B cell (primary cell): ENCODE results near the gene PRSS21. TPM values are rescaled to one million over a fixed set of nuclear protein-coding genes. Genes with fewer than 3 reads are reported as not detected.

Source experiments
- ATAC-seq: fragments of 200-7000 bp; cut with Tn5 transposase; one replicate; pipeline ENCODE4 v1.10.0; 2021; ENCODE audit warnings: low read depth, mild to moderate bottlenecking, moderate number of reproducible peaks, moderate library complexity
- CTCF ChIA-PET: fragments of 350-600 bp; sonication (Branson Sonifier 250); formaldehyde crosslinking; loops from one replicate; lab custom pipeline; 2021; ENCODE audit warnings: antibody characterized with exemption, inconsistent platforms; lab: Charles Lee
- POLR2A ChIA-PET: fragments of 350-600 bp; sonication (Branson Sonifier 250); formaldehyde crosslinking; loops from one replicate; lab custom pipeline; 2021; ENCODE audit warnings: antibody characterized with exemption; lab: Charles Lee
- DNase-seq: peaks from one replicate; pipeline ENCODE4 v3.0.0; 2013
- H2AFZ ChIP-seq: 2 replicates; pipeline ENCODE4 v1.6.1; 2012; ENCODE audit warnings: mild to moderate bottlenecking, low read depth, low read length; ENCODE audit not compliant: insufficient read depth, poor library complexity, severe bottlenecking
- H3K27ac ChIP-seq, 2 donors: 1 replicate in 1 of 2; 2 replicates in 1 of 2; pipeline ENCODE4 v1.5.1; 2012 to 2013; ENCODE audit warnings: low read length in 2 of 2, mild to moderate bottlenecking in 2 of 2, moderate library complexity in 1 of 2
- H3K27me3 ChIP-seq, 4 experiments: fragments of 200-600 bp in 1 of 4; sonication (generic) in 1 of 4; replicated peaks in 1 of 4; 1 replicate in 2 of 4; 2 replicates in 2 of 4; pipeline versions ENCODE4 v1.6.1 to v1.7.0; 2013 to 2016; ENCODE audit warnings: low read length in 3 of 4, mild to moderate bottlenecking in 2 of 4, mixed read lengths in 1 of 4, moderate library complexity in 1 of 4; ENCODE audit not compliant: insufficient read depth in 4 of 4, control insufficient read depth in 3 of 4; ENCODE audit errors: control extremely low read depth in 1 of 4
- H3K36me3 ChIP-seq, 2 experiments: replicated peaks in 1 of 2; 1 replicate in 1 of 2; 2 replicates in 1 of 2; pipeline versions ENCODE4 v1.6.1 to v1.7.1; 2013; ENCODE audit warnings: low read length in 1 of 2; ENCODE audit not compliant: insufficient read depth in 2 of 2, control insufficient read depth in 1 of 2; ENCODE audit errors: control extremely low read depth in 1 of 2, extremely low read depth in 1 of 2
- H3K4me1 ChIP-seq, 2 donors: fragments of 200-600 bp in 1 of 2; sonication (generic) in 1 of 2; 1 replicate in 1 of 2; 2 replicates in 1 of 2; pipeline versions ENCODE4 v1.5.1 to v1.6.1; 2013 to 2017; ENCODE audit warnings: low read length in 2 of 2; ENCODE audit not compliant: control insufficient read depth in 2 of 2, insufficient read depth in 2 of 2
- H3K4me2 ChIP-seq: replicated peaks from 2 replicates; pipeline ENCODE3; 2012; ENCODE audit warnings: mild to moderate bottlenecking, low read depth, low read length; ENCODE audit not compliant: poor library complexity, severe bottlenecking
- H3K4me3 ChIP-seq, 5 experiments: fragments of 200-600 bp in 1 of 5; sonication (generic) in 1 of 5; 1 replicate in 3 of 5; 2 replicates in 2 of 5; pipeline versions ENCODE4 v1.5.1 to v1.7.0; 2011 to 2016; ENCODE audit warnings: low read length in 4 of 5, mild to moderate bottlenecking in 4 of 5, low read depth in 2 of 5, control low read depth in 1 of 5, moderate library complexity in 1 of 5; ENCODE audit not compliant: insufficient read depth in 1 of 5; ENCODE audit errors: control extremely low read depth in 1 of 5, extremely low read depth in 1 of 5
- H3K79me2 ChIP-seq: fragments of 200-600 bp; sonication (generic); one replicate; pipeline ENCODE4 v1.6.0; 2016; ENCODE audit warnings: low read length; ENCODE audit not compliant: control insufficient read depth, insufficient read depth
- H3K9ac ChIP-seq: fragments of 200-600 bp; sonication (generic); 2 replicates; pipeline ENCODE4 v1.6.1; 2017; ENCODE audit warnings: mild to moderate bottlenecking, low read length, moderate library complexity
- H3K9me3 ChIP-seq, 3 donors: one replicate each; pipeline versions ENCODE4 v1.6.1 to v1.7.1; 2013; ENCODE audit warnings: low read length in 2 of 3; ENCODE audit not compliant: control insufficient read depth in 2 of 3, insufficient read depth in 1 of 3; ENCODE audit errors: control extremely low read depth in 1 of 3
- H4K20me1 ChIP-seq: 2 replicates; pipeline ENCODE4 v1.6.0; 2012; ENCODE audit warnings: mild to moderate bottlenecking, low read length; ENCODE audit not compliant: insufficient read depth, control insufficient read depth, poor library complexity, severe bottlenecking
- H3K27ac Mint-ChIP-seq: one replicate; pipeline ENCODE4 v1.8.0; 2021; ENCODE audit warnings: mixed read lengths
- H3K27me3 Mint-ChIP-seq: one replicate; pipeline ENCODE4 v1.8.0; 2021; ENCODE audit warnings: mixed read lengths
- H3K4me1 Mint-ChIP-seq: one replicate; pipeline ENCODE4 v1.8.0; 2021; ENCODE audit warnings: mixed read lengths
- H3K4me3 Mint-ChIP-seq: one replicate; pipeline ENCODE4 v1.8.0; 2021; ENCODE audit warnings: mixed read lengths
- H3K9me3 Mint-ChIP-seq: one replicate; pipeline ENCODE4 v1.8.0; 2022; ENCODE audit warnings: mixed read lengths; ENCODE audit not compliant: insufficient read depth
- CTCF ChIP-seq: fragments of 200-600 bp; IDR thresholded peaks from one replicate; pipeline ENCODE4 v1.8.0; 2022; ENCODE audit warnings: antibody characterized with exemption, mild to moderate bottlenecking
- EZH2 ChIP-seq: IDR thresholded peaks from 2 replicates; pipeline ENCODE4 v1.6.1; 2012; ENCODE audit warnings: borderline replicate concordance, low read depth, mild to moderate bottlenecking, moderate library complexity, low read length; ENCODE audit not compliant: insufficient read depth, poor library complexity, severe bottlenecking
- WGBS: methylation state at CpG from one replicate; pipeline ENCODE4 v1.1.5; 2013; ENCODE audit warnings: missing lambda C conversion rate; ENCODE audit not compliant: insufficient coverage; 5-methylcytosine and 5-hydroxymethylcytosine counted together
- intact Hi-C: fragments of 100-400 bp; cut with micrococcal nuclease; formaldehyde crosslinking; loops from one replicate; pipeline ENCODE4 v1.10.0; 2022
- polyA plus RNA-seq: library from polyadenylated mRNA; depleted of rRNA; stranded (reverse); fragments of >200 nt; gene quantifications from 2 replicates; pipeline ENCODE4 v1.2.3, GENCODE V29; 2012
- total RNA-seq, 2 donors: library from RNA; stranded (reverse); fragments of 120-200 nt in 1 of 2; gene quantifications; 1 replicate in 1 of 2; 2 replicates in 1 of 2; pipeline versions ENCODE4 v1.2.3 to v1.2.4, GENCODE V29; 2013 to 2022

PRSS21 gene
- total and polyA plus RNA-seq, 2 donors (not counting 1 experiment from before 2014, with no cell fraction given), result 2.0 to 5.8 TPM

GRCh38 chr16:2768403-2769089 is 48.5 kb upstream of the PRSS21 start:
- H3K4me2 ChIP-seq, result no peak overlapping the region
- H2AFZ ChIP-seq, result no peak overlapping the region
- ChIA-PET POLR2A (no interaction called here), CTCF (no interaction called here)
- ATAC-seq (no peak), DNase-seq (peak; percentile 27)
- WGBS, result 95% methylated on average over 10 of the region's 17 CpGs
- H3K27ac ChIP-seq, result no peak overlapping the region
- no peak overlapping the region for H3K9ac ChIP-seq
- peaks cover 55% of the 10 kb centered on the region for H3K79me2 ChIP-seq
- H3K36me3 ChIP-seq, result peaks cover 1 to 94% of the 10 kb centered on the region in 2 experiments
- H4K20me1 ChIP-seq, result peaks cover 83% of the 10 kb centered on the region
- TF ChIP-seq EZH2, result no peak
- no peak for TF ChIP-seq CTCF
- intact Hi-C loops, result no loop called here
- no peak overlapping the region for H3K4me3 Mint-ChIP-seq
- H3K4me1 Mint-ChIP-seq, result peaks cover 5% of the 10 kb centered on the region
- no peak overlapping the region for H3K4me3 ChIP-seq
- no peaks in the 10 kb centered on the region for H3K4me1 ChIP-seq
- no peaks in the 10 kb centered on the region for H3K27me3 Mint-ChIP-seq
- peaks cover 0 to 9% (median 0%) of the 10 kb centered on the region in 3 donors for H3K9me3 ChIP-seq
- H3K27me3 ChIP-seq, result no peaks in the 10 kb centered on the region
- no peak overlapping the region for H3K27ac Mint-ChIP-seq
- H3K9me3 Mint-ChIP-seq, result no peaks in the 10 kb centered on the region

GRCh38 chr16:2769100-2769529 is 47.9 kb upstream of the PRSS21 start:
- DNase-seq (peak; percentile 22), ATAC-seq (no peak)
- Histone ChIP-seq H3K9me3 (peaks cover 0 to 9% (median 0%) of the 10 kb centered on the region in 3 donors), H3K4me3 (no peak overlapping the region), H3K9ac (no peak overlapping the region), H3K27ac (no peak overlapping the region), H3K4me2 (no peak overlapping the region), H3K27me3 (no peaks in the 10 kb centered on the region), H4K20me1 (peaks cover 79% of the 10 kb centered on the region), H3K79me2 (peaks cover 55% of the 10 kb centered on the region), H3K4me1 (no peaks in the 10 kb centered on the region), H2AFZ (no peak overlapping the region), H3K36me3 (peaks cover 0 to 91% of the 10 kb centered on the region in 2 experiments)
- ChIA-PET CTCF (no interaction called here), POLR2A (no interaction called here)
- no peaks in the 10 kb centered on the region for H3K27me3 Mint-ChIP-seq
- WGBS, result 91% methylated on average over 7 of the region's 11 CpGs
- no peak overlapping the region for H3K27ac Mint-ChIP-seq
- H3K9me3 Mint-ChIP-seq, result no peaks in the 10 kb centered on the region
- intact Hi-C loops, result no loop called here
- peaks cover 5% of the 10 kb centered on the region for H3K4me1 Mint-ChIP-seq
- TF ChIP-seq EZH2 (no peak), CTCF (no peak)
- H3K4me3 Mint-ChIP-seq, result no peak overlapping the region
